H1 (cell line): Measurements from ENCODE around the gene FZD8. TPM values are rescaled to one million over a fixed set of nuclear protein-coding genes. Genes with fewer than 3 reads are reported as not detected.

ENCODE experiments used
- CTCF ChIA-PET: fragments of 300-600 bp; sonication (Branson Sonifier 250); formaldehyde crosslinking; loops from one replicate; lab custom pipeline; 2021; ENCODE audit not compliant: partially characterized antibody; lab: Charles Lee
- POLR2A ChIA-PET: fragments of 300-600 bp; sonication (Branson Sonifier 250); formaldehyde crosslinking; loops from one replicate; lab custom pipeline; 2021; ENCODE audit warnings: inconsistent platforms; ENCODE audit not compliant: partially characterized antibody; lab: Charles Lee
- DNase-seq, 2 experiments: peaks; one replicate each; pipeline versions ENCODE4 v3.0.0 to v3.0.0-alpha.2; 2010 to 2022; ENCODE audit warnings: low spot score in 2 of 2, low read depth in 1 of 2, mixed read lengths in 1 of 2
- FAIRE-seq: peaks from 2 replicates; lab custom pipeline; 2011; peaks lifted over from hg19 to GRCh38; lab: Jason Lieb, UNC
- H2AFZ ChIP-seq: 2 replicates; pipeline ENCODE4 v1.8.1; 2012; ENCODE audit warnings: low read length, inconsistent platforms
- H2AK5ac ChIP-seq: 2 replicates; pipeline ENCODE4 v1.6.1; 2013; ENCODE audit warnings: low read depth, low read length
- H2BK120ac ChIP-seq: replicated peaks from 2 replicates; pipeline ENCODE3; 2013; ENCODE audit warnings: low read depth, low read length, inconsistent platforms
- H2BK12ac ChIP-seq: 2 replicates; pipeline ENCODE4 v1.6.1; 2013; ENCODE audit warnings: low read depth, low read length
- H2BK15ac ChIP-seq: 2 replicates; pipeline ENCODE4 v1.6.1; 2013; ENCODE audit warnings: low read length
- H2BK20ac ChIP-seq: 2 replicates; pipeline ENCODE4 v1.6.1; 2013; ENCODE audit warnings: low read length
- H2BK5ac ChIP-seq: 2 replicates; pipeline ENCODE4 v1.6.1; 2013; ENCODE audit warnings: low read depth, low read length
- H3K14ac ChIP-seq: 2 replicates; pipeline ENCODE4 v1.6.1; 2013; ENCODE audit warnings: inconsistent platforms; ENCODE audit not compliant: insufficient read length
- H3K18ac ChIP-seq: 2 replicates; pipeline ENCODE4 v1.6.1; 2013; ENCODE audit warnings: low read length; ENCODE audit errors: extremely low read depth
- H3K23ac ChIP-seq: 2 replicates; pipeline ENCODE4 v1.6.1; 2013; ENCODE audit warnings: inconsistent platforms; ENCODE audit not compliant: insufficient read length
- H3K23me2 ChIP-seq: 2 replicates; pipeline ENCODE4 v1.6.1; 2013; ENCODE audit warnings: low read depth, low read length
- H3K27ac ChIP-seq: 2 replicates; pipeline ENCODE4 v1.6.1; 2011; ENCODE audit warnings: low read depth, low read length, inconsistent platforms
- H3K27me3 ChIP-seq, 4 experiments: replicated peaks in 1 of 4; 1 replicate in 1 of 4; 2 replicates in 3 of 4; pipeline versions ENCODE4 v1.6.1 to v1.8.1; 2011 to 2013; ENCODE audit warnings: low read length in 3 of 4, mild to moderate bottlenecking in 3 of 4, inconsistent platforms in 2 of 4, mixed read lengths in 2 of 4, moderate library complexity in 1 of 4; ENCODE audit not compliant: control insufficient read depth in 3 of 4, insufficient read depth in 3 of 4; ENCODE audit errors: extremely low read depth in 1 of 4
- H3K36me3 ChIP-seq, 4 experiments: 2 replicates each; pipeline versions ENCODE4 v1.6.1 to v1.8.1; 2011 to 2013; ENCODE audit warnings: mild to moderate bottlenecking in 4 of 4, low read length in 3 of 4, moderate library complexity in 2 of 4, control low read depth in 1 of 4, inconsistent platforms in 1 of 4; ENCODE audit not compliant: insufficient read depth in 4 of 4, control insufficient read depth in 2 of 4
- H3K4ac ChIP-seq: replicated peaks from 2 replicates; pipeline ENCODE3; 2013; ENCODE audit warnings: low read length, low read depth, mixed read lengths, inconsistent platforms; ENCODE audit not compliant: insufficient read length
- H3K4me1 ChIP-seq, 4 experiments: replicated peaks in 1 of 4; 1 replicate in 1 of 4; 2 replicates in 3 of 4; pipeline versions ENCODE4 v1.6.1 to v1.8.1; 2011 to 2013; ENCODE audit warnings: low read length in 3 of 4, inconsistent platforms in 2 of 4, mixed read lengths in 1 of 4; ENCODE audit not compliant: insufficient read depth in 4 of 4, control insufficient read depth in 3 of 4
- H3K4me2 ChIP-seq, 2 experiments: 2 replicates each; pipeline versions ENCODE4 v1.6.1 to v1.8.1; 2011 to 2013; ENCODE audit warnings: low read depth in 2 of 2, low read length in 2 of 2, control low read depth in 1 of 2, inconsistent platforms in 1 of 2, mild to moderate bottlenecking in 1 of 2; ENCODE audit not compliant: insufficient read depth in 1 of 2
- H3K4me3 ChIP-seq, 4 experiments: fragments of 200-600, 300-600 bp in 1 of 4; sonication (generic), shearing (Covaris generic), sonication (Bioruptor Twin) in 1 of 4; 2 replicates each; pipeline versions ENCODE4 v1.5.1 to v1.8.1; 2011 to 2016; ENCODE audit warnings: low read length in 4 of 4, low read depth in 3 of 4, control low read depth in 2 of 4, inconsistent platforms in 2 of 4, mild to moderate bottlenecking in 2 of 4, mixed read lengths in 1 of 4, moderate library complexity in 1 of 4; ENCODE audit not compliant: insufficient read depth in 2 of 4; ENCODE audit errors: extremely low read depth in 1 of 4
- H3K56ac ChIP-seq: replicated peaks from 2 replicates; pipeline ENCODE3; 2013; ENCODE audit warnings: low read depth, mild to moderate bottlenecking, mixed read lengths, low read length, inconsistent platforms; ENCODE audit not compliant: insufficient read length
- H3K79me1 ChIP-seq: 2 replicates; pipeline ENCODE4 v1.6.1; 2013; ENCODE audit warnings: low read depth, low read length, control low read depth
- H3K79me2 ChIP-seq, 2 experiments: 2 replicates each; pipeline versions ENCODE4 v1.6.1 to v1.8.1; 2012 to 2013; ENCODE audit warnings: low read length in 2 of 2, mild to moderate bottlenecking in 2 of 2, inconsistent platforms in 1 of 2; ENCODE audit not compliant: insufficient read depth in 2 of 2, control insufficient read depth in 1 of 2
- H3K9ac ChIP-seq, 4 experiments: replicated peaks in 1 of 4; 1 replicate in 1 of 4; 2 replicates in 3 of 4; pipeline versions ENCODE4 v1.6.1 to v1.8.1; 2011 to 2013; ENCODE audit warnings: low read depth in 3 of 4, low read length in 3 of 4, control low read depth in 2 of 4, mild to moderate bottlenecking in 2 of 4, moderate library complexity in 2 of 4, inconsistent platforms in 1 of 4; ENCODE audit errors: extremely low read depth in 1 of 4
- H3K9me3 ChIP-seq, 2 experiments: 2 replicates each; pipeline versions ENCODE4 v1.6.1 to v1.8.1; 2012 to 2013; ENCODE audit warnings: mild to moderate bottlenecking in 2 of 2, moderate library complexity in 2 of 2, control low read depth in 1 of 2, inconsistent platforms in 1 of 2, low read depth in 1 of 2, low read length in 1 of 2, mixed read lengths in 1 of 2; ENCODE audit not compliant: insufficient read depth in 2 of 2
- H4K20me1 ChIP-seq, 2 experiments: replicated peaks in 1 of 2; 2 replicates each; pipeline versions ENCODE3 to v1.8.1; 2011 to 2013; ENCODE audit warnings: inconsistent platforms in 2 of 2, low read length in 2 of 2, mild to moderate bottlenecking in 1 of 2; ENCODE audit not compliant: insufficient read depth in 2 of 2, control insufficient read depth in 1 of 2
- H4K5ac ChIP-seq: 2 replicates; pipeline ENCODE4 v1.6.1; 2013; ENCODE audit warnings: low read length, low read depth, mixed read lengths, inconsistent platforms; ENCODE audit not compliant: insufficient read length
- H4K8ac ChIP-seq: 2 replicates; pipeline ENCODE4 v1.8.0; 2013; ENCODE audit warnings: mild to moderate bottlenecking, moderate library complexity, low read length, inconsistent platforms; ENCODE audit not compliant: insufficient read depth; ENCODE audit errors: extremely low read depth
- H4K91ac ChIP-seq: replicated peaks from 2 replicates; pipeline ENCODE3; 2013; ENCODE audit warnings: low read length, mixed read lengths, inconsistent platforms; ENCODE audit not compliant: insufficient read length
- BRCA1 ChIP-seq: IDR thresholded peaks from 2 replicates; pipeline ENCODE4 v1.6.1; 2012; ENCODE audit warnings: low read depth, low read length, improper control_type of control experiment
- CEBPB ChIP-seq: IDR thresholded peaks from 2 replicates; pipeline ENCODE4 v1.6.1; 2012; ENCODE audit warnings: low read depth, low read length
- EP300 ChIP-seq, 2 experiments: IDR thresholded peaks; 1 replicate in 1 of 2; 2 replicates in 1 of 2; pipeline ENCODE4 v1.6.1; 2011 to 2012; ENCODE audit warnings: low read depth in 2 of 2, low read length in 2 of 2, mild to moderate bottlenecking in 2 of 2, borderline replicate concordance in 1 of 2, inconsistent platforms in 1 of 2, moderate library complexity in 1 of 2
- GTF2F1 ChIP-seq: IDR thresholded peaks from 2 replicates; pipeline ENCODE4 v1.6.1; 2012; ENCODE audit warnings: low read depth, low read length, improper control_type of control experiment, borderline replicate concordance
- KDM4A ChIP-seq: IDR thresholded peaks from one replicate; pipeline ENCODE4 v1.7.1; 2012; ENCODE audit warnings: low read depth, mild to moderate bottlenecking, moderate library complexity, low read length, inconsistent platforms; ENCODE audit not compliant: severe bottlenecking
- MAFK ChIP-seq: IDR thresholded peaks from 2 replicates; pipeline ENCODE4 v1.6.1; 2012; ENCODE audit warnings: low read depth, mild to moderate bottlenecking, improper control_type of control experiment, low read length
- POLR2AphosphoS5 ChIP-seq: IDR thresholded peaks from 2 replicates; pipeline ENCODE4 v1.6.1; 2011; ENCODE audit warnings: low read depth, low read length
- RXRA ChIP-seq: IDR thresholded peaks from 2 replicates; pipeline ENCODE4 v1.6.1; 2011; ENCODE audit warnings: low read depth, mild to moderate bottlenecking, low read length, moderate library complexity; ENCODE audit not compliant: insufficient read depth
- SIN3A ChIP-seq, 2 experiments: IDR thresholded peaks in 1 of 2; conservative IDR thresholded peaks in 1 of 2; 2 replicates each; pipeline ENCODE4 v1.6.1; 2011 to 2012; ENCODE audit warnings: low read length in 2 of 2, improper control_type of control experiment in 1 of 2, low read depth in 1 of 2, mild to moderate bottlenecking in 1 of 2
- SP2 ChIP-seq: IDR thresholded peaks from 2 replicates; pipeline ENCODE4 v1.6.1; 2012; ENCODE audit warnings: mild to moderate bottlenecking, low read length, inconsistent platforms
- TAF7 ChIP-seq: optimal IDR thresholded peaks from 2 replicates; pipeline ENCODE3; 2011; ENCODE audit warnings: low read depth, mild to moderate bottlenecking, inconsistent platforms, low read length, moderate library complexity, borderline replicate concordance
- YY1 ChIP-seq: IDR thresholded peaks from 2 replicates; pipeline ENCODE4 v1.6.1; 2011; ENCODE audit warnings: low read depth, mild to moderate bottlenecking, low read length
- WGBS, 2 experiments: shearing (Covaris generic) in 1 of 2; methylation state at CpG; one replicate each; pipeline versions ENCODE4 v1.1.6 to v1.1.7; 2013 to 2015; ENCODE audit warnings: low lambda C conversion rate in 2 of 2, mixed read lengths in 2 of 2, inconsistent platforms in 1 of 2, low coverage in 1 of 2, missing lambda C conversion rate in 1 of 2; ENCODE audit not compliant: insufficient replicate concordance in 2 of 2, insufficient coverage in 1 of 2, insufficient read length in 1 of 2; ENCODE audit errors: extremely low coverage in 1 of 2, missing lambda C conversion rate in 1 of 2; 5-methylcytosine and 5-hydroxymethylcytosine counted together
- polyA plus RNA-seq, 7 experiments: library from polyadenylated mRNA; depleted of rRNA in 3 of 7; stranded (reverse) in 5 of 7; unstranded in 2 of 7; fragments of >200 nt in 5 of 7; fragments of 200-250 nt in 2 of 7; gene quantifications; 1 replicate in 5 of 7; 2 replicates in 1 of 7; 4 replicates in 1 of 7; pipeline versions ENCODE4 v1.2.1 to v1.2.3, GENCODE V29; 2011 to 2013; ENCODE audit warnings: missing spikeins in 2 of 7, mixed read lengths in 2 of 7
- total RNA-seq: library from RNA; stranded (reverse); fragmentation: NEBNext Ultra II Directional; extraction: Animal tissue kit (Norgen Biotek cat#: 25700); gene quantifications from 2 replicates; pipeline ENCODE4 v1.2.1, GENCODE V29; 2021
- TF ChIP-seq, protein P1 (sequence below): IDR thresholded peaks from 2 replicates; pipeline ENCODE4 v1.6.1; 2011; ENCODE audit warnings: low read depth, mild to moderate bottlenecking, low read length; ENCODE audit not compliant: insufficient read depth

Gene FZD8
- total and polyA plus RNA-seq, 2 of the 8 experiments (the other 6 are each of a cell fraction or from before 2014, with no cell fraction given) = 4.8 to 7.1 TPM

- ChIA-PET CTCF (no interaction called here), POLR2A (no interaction called here)
- Histone ChIP-seq H2AFZ (no peak overlapping the region), H2BK120ac (no peak overlapping the region), H2BK12ac (peak overlapping the region; percentile 50), H3K79me1 (no peaks in the 10 kb centered on the region), H3K4ac (no peak overlapping the region), H4K20me1 (no peaks in the 10 kb centered on the region), H3K9me3 (no peaks in the 10 kb centered on the region), H2BK5ac (no peak overlapping the region; the same call in 1 of the 2 replicates), H3K79me2 (no peaks in the 10 kb centered on the region), H4K91ac (no peak overlapping the region), H3K4me1 (peaks cover 8 to 19% (median 12%) of the 10 kb centered on the region in 4 experiments; a peak in 5 of 7 replicates), H3K9ac (no peak overlapping the region), H3K23me2 (no peaks in the 10 kb centered on the region; the same call in 1 of the 2 replicates), H3K14ac (no peak overlapping the region), H3K23ac (no peak overlapping the region), H2AK5ac (no peak overlapping the region), H3K56ac (no peak overlapping the region), H3K27me3 (peaks cover 0 to 7% (median 0%) of the 10 kb centered on the region in 4 experiments; a peak in 2 of 7 replicates), H3K4me3 (no peak overlapping the region), H2BK15ac (0 out of 2 replicates have a peak overlapping the region, but pooled peaks have one; percentile 22), H3K27ac (no peak overlapping the region), H3K4me2 (peak overlapping the region in 1 of 2 experiments; percentile 45; a peak in 1 of 4 replicates), H3K18ac (peak overlapping the region; percentile 39; the same call in 1 of the 2 replicates), H2BK20ac (peak overlapping the region; percentile 96; the same call in 1 of the 2 replicates), H3K36me3 (no peaks in the 10 kb centered on the region), H4K8ac (no peak overlapping the region), H4K5ac (no peak overlapping the region)
- no peak for DNase-seq
- 90% methylated on average over 5 of the region's 5 CpGs; no CpG with 5 or more reads in 1 of the 2 experiments for WGBS, 2 experiments
- no peak for FAIRE-seq
- TF ChIP-seq GTF2F1 (no peak), BRCA1 (no peak), KDM4A (no peak), RXRA (no peak), CEBPB (no peak), POLR2AphosphoS5 (no peak), EP300 (IDR thresholded peaks at IDR 0.05; ENCODE audit: borderline replicate concordance in 1 of 2, low read depth in 2 of 2, low read length in 2 of 2) (no peak), SIN3A (conservative IDR thresholded peaks at IDR 0.05 in 1 of 2, IDR thresholded peaks at IDR 0.05 in 1 of 2; ENCODE audit: low read depth in 1 of 2, low read length in 2 of 2) (no peak), TAF7 (no peak), SP2 (no peak), YY1 (no peak), MAFK (no peak)
- TF ChIP-seq, protein P1, sequence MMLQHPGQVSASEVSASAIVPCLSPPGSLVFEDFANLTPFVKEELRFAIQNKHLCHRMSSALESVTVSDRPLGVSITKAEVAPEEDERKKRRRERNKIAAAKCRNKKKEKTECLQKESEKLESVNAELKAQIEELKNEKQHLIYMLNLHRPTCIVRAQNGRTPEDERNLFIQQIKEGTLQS = no peak
These were observed 48.4 kb upstream of the FZD8 start for GRCh38 chr10:35690534-35690933.
